Islet precursor cell (in vitro differentiated cells): Measurements from ENCODE around the gene ACRV1.

Experiments
- DNase-seq: peaks from one replicate; pipeline ENCODE4 v3.0.0-alpha.2; 2018

Gene ACRV1

GRCh38 chr11:125645871-125646270, 34.8 kb downstream of the ACRV1 start:
- DNase-seq, result no peak

GRCh38 chr11:125638315-125638714, 42.3 kb downstream of the ACRV1 start:
- no peak for DNase-seq

- no peak for DNase-seq
Measured at GRCh38 chr11:125637840-125638239, 42.8 kb downstream of the ACRV1 start.

- DNase-seq, result no peak
Measured at GRCh38 chr11:125627236-125627910, 53.3 kb downstream of the ACRV1 start.

- DNase-seq, result peak; percentile 92
Measured at GRCh38 chr11:125626288-125626950, 54.2 kb downstream of the ACRV1 start.

GRCh38 chr11:125625630-125626287, 54.9 kb downstream of the ACRV1 start:
- peak; percentile 96 for DNase-seq

GRCh38 chr11:125625225-125625629, 55.4 kb downstream of the ACRV1 start:
- no peak for DNase-seq

- DNase-seq, result no peak
Measured at GRCh38 chr11:125624756-125625213, 55.9 kb downstream of the ACRV1 start, which contains the start of gene CHEK1. Gene CHEK1, plus strand, starts transcription at chr11:125625163. Its CDS starts 1,606 bp downstream, at chr11:125626769.

GRCh38 chr11:125623064-125623463, 57.6 kb downstream of the ACRV1 start:
- no peak for DNase-seq

GRCh38 chr11:125621995-125622394, 58.7 kb downstream of the ACRV1 start:
- no peak for DNase-seq
